NCI-H748 (cell line): ENCODE data around the gene LITAFD.

ENCODE experiments used
- DNase-seq: peaks from one replicate; lab custom pipeline; 2025; ENCODE audit not compliant: unreplicated experiment; lab: John Stamatoyannopoulos, UW

LITAFD gene

DNA sequence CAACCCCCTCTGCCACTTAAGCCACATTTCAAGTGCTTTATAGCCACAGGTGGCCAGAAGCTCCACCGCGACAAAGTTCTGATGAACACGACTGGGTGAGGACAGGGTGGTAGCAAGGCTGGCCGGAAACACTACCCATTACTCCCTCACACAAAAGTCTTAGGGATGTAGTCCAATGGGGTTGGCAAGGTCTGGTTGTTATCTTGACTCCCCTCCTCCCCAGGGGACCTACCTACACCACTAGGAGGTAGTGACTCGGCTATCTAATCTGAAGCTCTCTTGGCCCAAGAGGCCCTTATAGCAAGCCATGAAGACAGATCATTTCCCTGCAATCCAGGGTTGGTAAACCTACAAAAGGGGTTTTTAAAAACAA, 8.4 kb downstream of the LITAFD start:
- DNase-seq = no peak

DNA sequence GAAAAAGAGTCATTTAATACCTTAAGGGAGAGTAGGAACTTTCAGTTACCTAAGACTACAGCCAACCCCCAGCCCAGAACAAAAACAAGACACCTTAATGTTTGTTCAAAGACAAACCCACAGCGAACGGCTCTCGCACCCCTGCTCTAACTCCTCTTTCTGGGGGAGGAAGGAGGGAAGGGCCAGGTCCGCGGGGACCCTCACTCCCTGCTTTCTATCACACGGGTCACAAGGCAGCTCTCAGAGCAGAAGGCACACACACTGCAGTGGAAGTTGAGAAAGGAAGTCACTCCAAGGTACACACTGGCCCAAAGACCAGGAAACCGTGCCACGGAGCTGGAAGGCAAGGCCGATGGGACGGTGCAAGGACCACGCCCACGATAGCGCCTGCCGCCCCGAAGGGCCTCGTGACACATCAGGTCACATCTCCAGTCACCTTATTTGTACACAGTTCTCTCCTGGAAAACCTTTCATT, 10.0 kb downstream of the LITAFD start:
- DNase-seq = no peak

DNA sequence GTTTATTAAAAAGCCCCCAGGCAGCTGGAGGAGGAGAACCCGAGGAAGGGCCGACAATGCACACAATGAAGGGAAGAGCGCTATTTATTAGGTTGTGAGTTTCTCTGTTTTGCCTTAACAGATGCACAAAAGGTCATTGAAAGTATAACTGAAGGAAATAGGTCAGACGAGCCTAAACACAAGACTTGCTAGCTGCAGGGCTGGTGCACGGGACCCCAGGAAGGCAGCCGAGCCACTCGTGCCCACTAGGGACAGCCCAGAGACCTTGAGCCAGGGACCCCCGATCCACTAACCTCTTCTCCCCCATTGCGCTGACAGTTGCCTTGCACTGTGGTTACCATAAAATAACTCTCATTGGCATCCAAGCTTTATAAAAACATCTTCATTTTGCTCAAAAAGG, 11.3 kb downstream of the LITAFD start:
- no peak for DNase-seq

DNA sequence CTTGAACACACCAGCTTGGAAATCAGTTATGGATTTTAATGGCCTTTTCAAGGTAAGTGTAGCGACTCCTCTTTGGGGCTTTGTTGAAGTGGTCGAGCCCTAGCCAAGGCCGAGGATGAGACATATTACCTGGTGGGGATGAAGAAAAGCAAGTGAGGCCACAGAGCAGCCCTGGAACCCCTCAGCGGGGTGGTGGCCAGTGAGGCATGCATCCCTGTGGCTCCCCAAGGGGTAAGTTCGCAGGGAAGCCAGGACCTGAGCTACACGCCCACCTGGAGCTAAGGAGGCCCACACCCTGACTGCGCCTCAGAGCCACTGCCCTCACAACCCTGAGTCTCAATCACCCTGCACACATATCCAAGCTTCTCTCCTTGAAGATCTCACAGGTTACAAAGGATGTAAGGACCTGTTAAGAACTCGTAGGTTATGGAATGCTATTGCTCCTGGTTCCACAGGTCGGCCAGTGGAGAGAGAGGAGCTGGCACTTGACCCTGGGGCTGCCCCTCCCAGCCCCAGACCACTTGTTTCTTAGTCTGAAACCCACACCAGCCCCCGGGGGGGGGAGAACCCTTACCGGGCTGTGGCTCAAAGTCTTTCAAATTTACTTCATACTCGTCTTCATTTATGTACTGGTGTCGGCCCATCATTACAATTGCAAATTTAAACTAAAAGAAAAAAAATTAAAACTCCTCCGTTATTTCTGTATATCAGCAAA, 12.0 kb downstream of the LITAFD start:
- DNase-seq = no peak

DNA sequence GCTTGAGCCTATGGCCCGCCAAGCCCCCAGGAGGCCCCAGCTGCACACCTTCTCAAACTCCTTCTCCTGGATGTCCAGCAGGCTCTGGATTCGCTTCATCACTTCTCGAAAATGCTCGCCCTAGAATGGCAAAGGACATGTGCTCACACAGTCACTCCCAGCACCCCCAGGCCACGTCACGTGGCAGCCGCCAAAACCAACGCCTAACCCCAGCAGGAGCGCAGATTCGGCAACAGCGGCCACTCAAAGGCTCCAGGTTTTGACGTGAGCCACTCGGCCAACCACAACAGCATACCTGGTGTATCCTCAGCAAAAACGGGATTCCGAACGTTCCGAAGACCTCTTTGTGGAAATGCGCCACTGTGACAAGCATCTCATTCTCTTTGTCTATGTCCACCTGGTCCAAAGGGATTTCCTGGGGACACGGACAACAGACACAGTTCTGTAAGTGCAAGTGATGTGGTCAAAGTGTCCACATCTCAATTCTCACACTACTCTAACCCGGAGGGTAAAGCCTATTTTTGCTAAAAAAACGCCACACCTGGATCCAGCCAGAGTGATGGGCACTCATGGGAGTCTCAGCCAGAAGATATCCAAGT, 12.7 kb downstream of the LITAFD start:
- DNase-seq = no peak

DNA sequence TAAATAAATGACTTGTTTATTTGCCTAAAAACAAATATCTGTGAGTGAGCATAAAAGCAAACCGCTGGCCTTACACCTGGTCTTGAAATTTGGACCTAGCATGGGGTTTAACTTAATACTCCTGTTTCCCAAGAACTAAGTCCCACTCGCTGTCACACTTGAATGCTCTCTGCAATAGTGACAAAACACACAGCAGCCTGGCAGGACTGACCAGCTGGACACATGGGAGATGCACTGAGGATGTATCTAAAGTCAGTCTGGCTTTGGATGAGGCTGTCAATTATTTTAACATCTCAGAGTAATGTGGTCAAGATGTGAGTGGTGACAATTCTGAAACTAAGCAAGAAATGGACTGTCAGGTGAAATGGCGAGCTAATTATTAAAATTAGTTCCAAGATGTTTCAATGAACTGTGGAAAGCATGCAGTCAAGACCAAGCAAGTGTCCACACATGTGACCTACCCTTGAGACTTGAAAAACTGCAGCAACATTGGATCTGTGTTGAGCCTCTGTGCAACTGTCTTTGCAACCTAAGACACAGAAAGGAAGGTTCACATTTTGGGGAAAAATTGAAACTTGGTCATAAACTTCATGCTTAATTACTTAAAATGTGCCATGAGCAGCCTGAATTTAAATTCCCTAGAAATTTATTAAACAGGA, 16.6 kb downstream of the LITAFD start:
- no peak for DNase-seq

DNA sequence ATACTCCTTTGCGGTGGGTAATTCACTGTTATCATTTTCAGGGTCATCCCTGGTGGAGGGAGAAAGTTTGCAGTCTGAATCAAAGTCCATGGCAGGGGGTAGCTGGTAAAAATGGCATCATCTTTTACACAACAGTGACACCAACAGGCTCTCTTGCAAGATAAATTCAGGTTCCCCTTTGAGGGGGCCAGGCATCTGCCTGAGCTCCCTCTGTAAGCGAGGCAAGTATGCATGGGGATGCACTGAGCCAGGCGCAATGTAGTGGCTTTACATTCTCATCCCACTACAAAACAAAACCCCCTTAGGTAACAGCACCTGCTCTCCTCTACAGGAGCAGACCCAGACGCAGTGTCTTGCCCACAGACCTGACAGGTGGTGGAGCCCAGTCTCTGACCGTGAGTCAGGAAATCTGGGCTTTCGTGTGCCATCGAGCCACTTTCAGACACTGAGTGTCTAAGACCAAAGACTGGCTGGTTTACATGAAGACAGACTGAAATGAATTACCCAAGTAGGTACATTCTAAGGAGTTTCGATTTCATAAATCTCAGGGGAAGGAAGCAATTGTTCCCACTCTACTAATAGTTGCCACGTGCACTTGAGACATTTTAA, 17.7 kb downstream of the LITAFD start:
- DNase-seq = no peak

DNA sequence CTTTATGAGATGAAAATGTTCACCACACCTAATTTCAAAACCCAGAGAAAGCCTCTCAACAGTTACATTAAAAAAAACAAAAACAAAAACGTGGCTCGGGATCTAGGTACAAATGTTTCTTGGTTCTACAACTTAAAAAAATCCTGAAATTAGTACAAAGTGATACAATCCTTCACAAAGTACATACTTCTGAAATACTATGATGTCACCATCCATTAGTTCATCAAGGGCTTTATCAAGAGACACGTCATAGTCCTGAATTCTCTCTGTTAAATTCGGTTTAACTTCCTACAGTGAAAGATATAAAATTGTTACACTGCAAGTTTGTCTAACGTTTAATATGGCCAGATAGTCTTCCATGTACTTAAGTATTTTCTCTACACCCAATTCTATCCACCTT, 18.2 kb downstream of the LITAFD start:
- no peak for DNase-seq

DNA sequence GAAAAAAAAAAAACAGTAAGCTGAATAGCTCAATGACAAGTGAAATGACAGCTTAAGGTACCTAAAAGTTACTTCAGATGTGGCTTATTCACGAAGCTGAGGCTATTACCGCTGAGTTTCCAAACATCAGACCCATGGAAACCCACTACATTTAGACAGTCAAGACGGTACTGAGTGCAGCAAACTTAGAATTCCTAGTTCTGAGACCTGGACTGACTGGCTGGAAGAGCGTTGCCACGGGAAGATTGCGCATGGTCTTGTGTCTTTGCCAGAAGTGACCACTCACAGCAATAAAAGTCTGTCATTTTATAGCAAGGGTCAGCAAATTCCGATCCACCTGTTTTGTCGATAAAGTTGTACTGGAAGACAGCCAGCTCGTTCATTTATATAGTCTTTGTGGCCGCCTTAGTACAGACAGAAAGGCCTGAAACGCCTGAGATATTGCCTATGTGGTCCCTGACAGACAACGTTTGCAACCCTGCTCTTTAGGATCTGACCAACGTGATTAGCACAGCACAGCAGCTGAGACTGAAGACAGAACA, 19.2 kb downstream of the LITAFD start:
- no peak for DNase-seq

DNA sequence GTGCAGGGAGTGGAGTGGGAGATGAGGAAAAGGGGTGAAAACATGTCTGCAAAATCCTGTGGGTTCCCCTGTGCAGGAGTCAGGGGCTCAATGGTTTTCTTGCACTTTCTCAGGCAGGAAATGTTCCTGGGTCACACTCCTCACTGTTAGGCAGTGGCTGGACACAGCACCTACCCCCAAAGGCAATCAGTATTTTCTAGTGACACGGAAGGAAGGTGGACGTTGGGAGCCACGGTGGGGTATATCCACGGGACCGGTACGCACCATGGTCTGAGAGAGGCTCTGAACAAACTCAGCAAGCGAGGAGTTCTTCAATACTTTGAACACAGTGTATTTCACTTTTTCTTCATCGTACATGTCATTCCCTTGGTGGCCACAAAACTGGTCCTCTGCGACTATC, 20.9 kb downstream of the LITAFD start:
- DNase-seq = no peak

DNA sequence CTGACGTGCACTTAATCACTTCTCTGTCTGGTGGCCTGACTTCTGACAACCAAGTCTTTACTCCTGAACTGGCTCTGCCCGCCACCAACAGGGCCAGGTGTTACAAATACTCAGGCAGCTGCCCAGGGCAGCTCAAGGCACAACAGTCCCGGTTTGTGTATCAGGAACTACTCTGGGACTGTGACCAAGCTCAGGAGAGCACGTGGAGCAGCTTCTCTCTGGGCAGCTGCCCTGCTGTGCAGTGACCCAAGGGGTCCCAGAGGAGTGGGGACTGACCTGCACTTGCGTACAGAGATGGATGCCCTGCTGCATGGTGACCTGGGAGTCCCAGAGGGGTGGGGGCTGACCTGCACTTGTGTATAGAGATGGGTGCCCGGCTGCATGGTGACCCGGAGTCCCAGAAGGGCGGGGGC, 21.9 kb downstream of the LITAFD start:
- DNase-seq = no peak

DNA sequence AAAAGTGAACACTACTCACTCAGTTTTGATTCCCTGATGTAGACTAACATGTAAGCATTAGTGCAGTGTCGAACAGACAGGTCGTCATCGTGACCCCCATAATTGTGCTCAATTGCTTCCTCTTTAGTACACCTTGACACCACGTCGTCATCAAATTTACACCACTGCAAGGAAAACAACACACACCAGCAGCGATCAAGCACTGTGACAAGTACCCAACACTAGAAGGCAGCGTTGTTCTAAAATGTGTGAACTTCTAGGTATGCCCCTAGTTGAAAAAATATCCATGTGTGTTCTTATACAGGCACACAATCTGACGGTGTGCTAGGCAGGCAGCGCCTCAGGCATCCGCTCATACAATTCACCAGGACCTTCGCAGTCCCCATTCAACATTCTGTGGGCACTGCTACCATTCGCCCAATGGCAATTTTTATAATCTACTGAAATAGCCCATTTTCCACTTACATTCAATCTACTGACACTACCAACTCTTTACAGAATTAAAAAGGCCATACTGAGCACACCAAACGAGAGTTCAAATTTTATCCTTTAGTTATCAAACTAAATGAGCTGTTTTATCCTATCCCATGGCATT, 23.1 kb downstream of the LITAFD start:
- peak; percentile 15 for DNase-seq

DNA sequence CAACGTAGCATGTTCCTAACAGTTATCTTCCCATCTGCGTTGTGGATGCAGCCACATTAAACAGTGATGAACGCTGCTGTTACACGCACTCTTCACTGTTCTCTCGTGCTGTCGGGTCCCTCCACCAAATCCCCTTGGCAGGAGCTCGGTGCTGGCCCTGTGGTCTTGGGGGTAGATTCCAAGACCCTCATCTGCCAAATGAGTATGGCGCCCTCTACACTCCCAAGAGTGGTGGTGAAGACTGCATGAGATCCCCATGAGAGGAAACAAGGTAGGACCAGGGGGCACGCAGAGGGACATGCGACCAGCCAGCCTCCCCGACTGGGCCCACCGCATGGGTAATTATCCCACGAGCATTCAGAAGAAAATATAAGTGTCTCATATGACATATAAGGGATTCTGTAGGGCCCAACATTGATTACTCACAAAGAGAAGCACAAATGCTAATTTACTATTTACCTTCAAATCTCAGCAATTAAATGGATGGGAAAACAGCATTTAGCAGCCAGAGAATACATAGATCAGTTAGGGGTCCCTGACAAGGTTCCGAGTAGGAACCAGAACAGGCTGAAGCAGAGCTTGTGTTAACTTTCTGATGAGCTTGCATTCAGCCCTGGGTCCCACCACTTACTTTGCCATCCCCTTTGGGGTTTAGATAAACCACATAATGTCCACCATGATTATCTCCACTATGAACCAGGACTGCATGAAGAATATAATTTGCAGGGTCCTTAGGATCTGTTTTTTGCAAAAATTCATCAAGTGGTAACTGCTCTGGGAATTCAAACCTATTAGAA, 23.8 kb downstream of the LITAFD start:
- no peak for DNase-seq

DNA sequence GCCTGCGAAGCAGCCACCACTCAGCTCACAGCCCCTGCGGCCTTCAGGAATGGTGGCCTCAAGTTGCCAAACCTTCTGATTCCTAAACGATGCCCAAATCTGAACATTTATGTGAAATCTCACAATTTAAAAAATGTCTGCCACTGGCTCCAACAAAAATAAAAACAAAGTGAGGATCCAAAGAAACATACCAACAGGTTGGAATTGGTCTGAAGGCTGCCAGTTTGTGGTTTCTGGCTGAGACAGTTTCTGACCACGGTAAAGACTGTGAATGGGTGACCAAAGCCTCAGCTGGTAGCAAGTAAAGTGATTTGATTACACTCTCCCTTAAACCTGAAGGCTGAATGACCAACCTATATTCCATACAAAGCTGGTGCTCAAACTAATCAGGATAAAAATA, 24.9 kb downstream of the LITAFD start:
- DNase-seq = no peak

DNA sequence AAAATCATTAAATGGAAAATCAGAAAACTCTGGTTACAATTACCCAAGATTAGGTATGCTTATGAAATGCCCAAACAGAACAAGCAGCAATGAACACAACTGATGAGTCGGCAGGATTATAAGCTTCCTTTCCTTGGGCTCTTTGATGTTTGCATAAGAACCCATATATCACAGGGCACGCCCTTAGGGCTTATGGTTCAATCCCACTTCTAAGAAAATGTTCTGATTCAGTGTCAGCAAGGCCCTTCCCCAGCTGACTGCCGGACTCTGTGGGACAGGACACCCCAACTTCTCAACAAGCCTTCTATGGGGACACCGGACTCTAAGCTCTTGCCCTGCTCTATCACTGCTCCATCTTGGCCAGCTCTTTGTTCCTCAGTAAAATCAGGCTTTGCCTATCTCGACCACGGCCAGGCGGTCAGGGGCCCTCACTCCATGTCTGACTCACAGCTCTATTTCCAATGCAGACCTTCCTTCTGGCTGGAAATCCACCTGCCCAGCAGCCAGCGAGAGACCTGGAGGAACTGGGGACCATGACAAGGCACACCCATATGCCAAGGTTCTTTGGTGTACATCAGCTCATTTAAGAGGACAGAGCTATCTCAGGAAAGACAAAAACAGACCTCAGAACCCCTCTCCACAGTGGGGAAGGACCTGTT, 26.8 kb downstream of the LITAFD start:
- DNase-seq = no peak

DNA sequence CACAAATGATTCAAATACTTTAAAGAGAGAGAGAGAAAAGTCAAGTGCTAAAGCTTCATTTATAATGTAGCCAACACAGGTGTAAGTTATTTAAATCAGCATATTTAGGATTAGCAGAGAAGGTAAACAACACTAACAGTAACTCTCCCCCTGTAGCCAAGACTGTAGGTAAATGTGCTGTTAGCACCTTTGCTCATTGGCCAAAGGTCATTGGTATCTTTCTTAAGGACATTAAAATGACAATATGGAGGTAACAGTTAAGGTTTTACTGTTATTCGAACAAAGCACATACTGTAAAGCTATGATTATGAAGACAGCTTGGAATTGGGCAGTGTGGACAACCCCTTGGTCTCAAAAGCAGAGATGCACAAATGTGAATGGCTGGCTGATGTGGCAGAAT, 28.7 kb downstream of the LITAFD start:
- DNase-seq = no peak

DNA sequence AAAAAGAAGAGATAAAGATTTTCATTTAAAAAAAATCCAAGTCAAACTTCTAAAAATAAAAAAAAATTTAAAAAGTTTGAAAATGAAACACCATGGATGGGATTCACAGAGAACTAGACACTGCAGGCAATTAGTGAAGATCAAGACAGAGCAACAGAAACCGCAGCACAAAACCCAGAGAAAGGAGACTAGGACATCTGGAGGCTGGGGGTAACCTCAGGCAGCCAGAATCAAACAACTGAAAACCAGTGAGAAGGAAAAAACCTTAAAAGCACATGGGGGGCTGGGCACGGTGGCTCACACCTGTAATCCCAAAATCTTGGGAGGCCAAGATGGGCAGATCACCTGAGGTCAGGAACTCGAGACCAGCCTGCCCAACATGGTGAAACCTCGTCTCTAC, 30.6 kb downstream of the LITAFD start:
- no peak for DNase-seq

DNA sequence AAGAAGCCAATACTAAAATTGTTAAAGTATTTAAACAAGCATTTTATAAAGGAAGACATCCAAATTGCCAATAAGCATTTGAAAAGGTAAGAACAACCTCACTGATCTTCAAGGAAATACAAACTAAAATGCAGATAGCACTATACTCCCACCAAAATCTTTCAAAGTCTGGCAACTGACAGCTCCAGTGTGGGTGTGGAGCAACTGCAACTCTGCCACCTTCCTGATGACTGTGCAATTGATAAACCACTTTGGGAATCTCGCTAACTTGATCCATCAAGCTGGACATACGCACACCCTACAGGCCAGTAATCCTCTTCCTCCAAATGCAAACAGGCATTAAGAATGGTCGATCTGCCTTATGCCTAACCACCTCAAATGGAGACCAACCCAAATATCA, 31.9 kb downstream of the LITAFD start:
- DNase-seq = no peak

DNA sequence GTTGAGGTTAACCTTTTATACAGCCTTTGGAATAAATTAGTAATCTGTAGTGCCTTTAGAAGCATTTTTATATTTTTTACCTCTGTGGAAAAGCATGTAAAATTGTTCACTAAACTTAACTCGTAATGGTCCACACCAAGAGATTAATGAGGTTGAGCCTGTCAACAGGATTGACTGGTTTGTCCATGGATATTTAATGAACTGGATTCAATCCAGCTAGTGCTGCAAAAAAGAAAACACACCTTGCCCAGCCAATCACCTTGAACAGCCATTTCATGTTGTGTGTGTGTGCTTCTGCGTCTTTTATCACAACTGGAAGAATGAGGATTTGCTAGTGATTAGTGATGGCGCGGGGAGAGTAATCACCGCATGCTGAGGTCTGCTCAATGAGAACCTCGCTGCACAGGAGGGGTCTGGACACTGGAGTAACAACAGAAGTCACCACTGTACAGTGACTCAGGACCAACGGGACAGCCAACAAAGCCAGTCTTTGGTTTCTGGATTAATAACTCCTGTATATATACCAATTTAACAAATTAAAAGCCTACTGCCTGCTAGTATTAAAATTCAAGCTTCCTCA, 33.7 kb downstream of the LITAFD start:
- peak; percentile 34 for DNase-seq
